ENCODE measurements around the gene LRATD1. TPM values are rescaled to one million over a fixed set of nuclear protein-coding genes. Genes with fewer than 3 reads are reported as not detected.
A peak's percentile ranks its signal among the peaks of the same experiment; 100 is the strongest.

The LRATD1 gene
- total RNA-seq = not detected

- Mint-ChIP-seq H3K27ac (peak within 1 kb of the TSS; percentile 1), H3K4me3 (no peak within 1 kb of the TSS), H3K27me3 (ENCODE audit: low read depth) (peaks cover 50% of the 10 kb centered on the region), H3K4me1 (ENCODE audit: low read depth) (no peaks in the 10 kb centered on the region), H3K9me3 (ENCODE audit: insufficient read depth) (no peaks in the 10 kb centered on the region), H3K36me3 (ENCODE audit: low read depth) (peaks cover 4% of the 10 kb centered on the region)
- no peak for ATAC-seq
- DNase-seq = no peak
- CTCF ChIA-PET = no interaction called here
- POLR2A ChIA-PET = no interaction called here
Observed at GRCh38 chr2:14632133-14632936, at the start of gene LRATD1. Gene LRATD1, plus strand, starts transcription at chr2:14632717. Its CDS starts 1,263 bp downstream, at chr2:14633980.

- POLR2A ChIA-PET = no interaction called here
- Mint-ChIP-seq H3K4me1 (ENCODE audit: low read depth) (no peaks in the 10 kb centered on the region), H3K9me3 (ENCODE audit: insufficient read depth) (no peaks in the 10 kb centered on the region), H3K27me3 (ENCODE audit: low read depth) (no peaks in the 10 kb centered on the region), H3K4me3 (no peak overlapping the region), H3K36me3 (ENCODE audit: low read depth) (no peaks in the 10 kb centered on the region), H3K27ac (no peak overlapping the region)
- DNase-seq (no peak), ATAC-seq (no peak)
- CTCF ChIA-PET = no interaction called here
Observed at GRCh38 chr2:14583059-14583458, 49.5 kb upstream of the LRATD1 start.

GRCh38 chr2:14583802-14584201 lies 48.7 kb upstream of the LRATD1 start:
- Mint-ChIP-seq H3K9me3 (ENCODE audit: insufficient read depth) (no peaks in the 10 kb centered on the region), H3K27ac (no peak overlapping the region), H3K4me1 (ENCODE audit: low read depth) (no peaks in the 10 kb centered on the region), H3K36me3 (ENCODE audit: low read depth) (no peaks in the 10 kb centered on the region), H3K27me3 (ENCODE audit: low read depth) (no peaks in the 10 kb centered on the region), H3K4me3 (no peak overlapping the region)
- CTCF ChIA-PET = no interaction called here
- DNase-seq (no peak), ATAC-seq (no peak)
- POLR2A ChIA-PET = no interaction called here

- no peaks in the 10 kb centered on the region for H3K36me3 Mint-ChIP-seq (ENCODE audit: low read depth)
- no peak for DNase-seq
- H3K27ac Mint-ChIP-seq = no peak overlapping the region
- POLR2A ChIA-PET = interaction anchor here (0.6 kb wide), 1 partner anchor 707 kb away, joined by 5 read pairs; no protein-coding TSS in a partner anchor
- ATAC-seq = no peak
- H3K4me1 Mint-ChIP-seq (ENCODE audit: low read depth) = no peaks in the 10 kb centered on the region
- H3K9me3 Mint-ChIP-seq (ENCODE audit: insufficient read depth) = no peaks in the 10 kb centered on the region
- CTCF ChIA-PET = no interaction called here
- no peak overlapping the region for H3K4me3 Mint-ChIP-seq
- no peaks in the 10 kb centered on the region for H3K27me3 Mint-ChIP-seq (ENCODE audit: low read depth)
Observed at GRCh38 chr2:14587119-14587518, 45.4 kb upstream of the LRATD1 start.

- Mint-ChIP-seq H3K4me3 (no peak overlapping the region), H3K27ac (no peak overlapping the region), H3K9me3 (ENCODE audit: insufficient read depth) (peaks cover 3% of the 10 kb centered on the region), H3K36me3 (ENCODE audit: low read depth) (no peaks in the 10 kb centered on the region), H3K27me3 (ENCODE audit: low read depth) (no peaks in the 10 kb centered on the region), H3K4me1 (ENCODE audit: low read depth) (no peaks in the 10 kb centered on the region)
- ChIA-PET POLR2A (no interaction called here), CTCF (no interaction called here)
- DNase-seq (no peak), ATAC-seq (no peak)
Observed at GRCh38 chr2:14601156-14601770, 31.3 kb upstream of the LRATD1 start.

GRCh38 chr2:14602309-14602708 lies 30.2 kb upstream of the LRATD1 start:
- no peak overlapping the region for H3K27ac Mint-ChIP-seq
- POLR2A ChIA-PET = no interaction called here
- H3K4me1 Mint-ChIP-seq (ENCODE audit: low read depth) = no peaks in the 10 kb centered on the region
- ATAC-seq (no peak), DNase-seq (no peak)
- H3K27me3 Mint-ChIP-seq (ENCODE audit: low read depth) = no peaks in the 10 kb centered on the region
- H3K36me3 Mint-ChIP-seq (ENCODE audit: low read depth) = no peaks in the 10 kb centered on the region
- CTCF ChIA-PET = no interaction called here
- no peak overlapping the region for H3K4me3 Mint-ChIP-seq
- H3K9me3 Mint-ChIP-seq (ENCODE audit: insufficient read depth) = peaks cover 3% of the 10 kb centered on the region

- ATAC-seq (no peak), DNase-seq (no peak)
- ChIA-PET CTCF (no interaction called here), POLR2A (no interaction called here)
- Mint-ChIP-seq H3K36me3 (ENCODE audit: low read depth) (no peaks in the 10 kb centered on the region), H3K27ac (no peak overlapping the region), H3K4me3 (no peak overlapping the region), H3K27me3 (ENCODE audit: low read depth) (no peaks in the 10 kb centered on the region), H3K4me1 (ENCODE audit: low read depth) (no peaks in the 10 kb centered on the region), H3K9me3 (ENCODE audit: insufficient read depth) (no peaks in the 10 kb centered on the region)
Observed at GRCh38 chr2:14603676-14604075, 28.8 kb upstream of the LRATD1 start.

GRCh38 chr2:14608245-14608644 lies 24.3 kb upstream of the LRATD1 start:
- DNase-seq (no peak), ATAC-seq (no peak)
- ChIA-PET POLR2A (no interaction called here), CTCF (no interaction called here)
- no peaks in the 10 kb centered on the region for H3K9me3 Mint-ChIP-seq (ENCODE audit: insufficient read depth)
- H3K36me3 Mint-ChIP-seq (ENCODE audit: low read depth) = no peaks in the 10 kb centered on the region
- no peak overlapping the region for H3K4me3 Mint-ChIP-seq
- no peaks in the 10 kb centered on the region for H3K4me1 Mint-ChIP-seq (ENCODE audit: low read depth)
- no peaks in the 10 kb centered on the region for H3K27me3 Mint-ChIP-seq (ENCODE audit: low read depth)
- H3K27ac Mint-ChIP-seq = no peak overlapping the region

- Mint-ChIP-seq H3K36me3 (ENCODE audit: low read depth) (no peaks in the 10 kb centered on the region), H3K4me1 (ENCODE audit: low read depth) (no peaks in the 10 kb centered on the region), H3K4me3 (no peak overlapping the region), H3K27ac (no peak overlapping the region), H3K9me3 (ENCODE audit: insufficient read depth) (no peaks in the 10 kb centered on the region), H3K27me3 (ENCODE audit: low read depth) (no peaks in the 10 kb centered on the region)
- ChIA-PET CTCF (no interaction called here), POLR2A (no interaction called here)
- ATAC-seq (no peak), DNase-seq (no peak)
Observed at GRCh38 chr2:14614017-14614416, 18.5 kb upstream of the LRATD1 start.

- no peak overlapping the region for H3K27ac Mint-ChIP-seq
- ATAC-seq (no peak), DNase-seq (no peak)
- POLR2A ChIA-PET = no interaction called here
- CTCF ChIA-PET = no interaction called here
- no peaks in the 10 kb centered on the region for H3K4me1 Mint-ChIP-seq (ENCODE audit: low read depth)
- H3K36me3 Mint-ChIP-seq (ENCODE audit: low read depth) = no peaks in the 10 kb centered on the region
- H3K27me3 Mint-ChIP-seq (ENCODE audit: low read depth) = no peaks in the 10 kb centered on the region
- H3K9me3 Mint-ChIP-seq (ENCODE audit: insufficient read depth) = no peaks in the 10 kb centered on the region
- H3K4me3 Mint-ChIP-seq = no peak overlapping the region
Observed at GRCh38 chr2:14615121-14615520, 17.4 kb upstream of the LRATD1 start.

- no peaks in the 10 kb centered on the region for H3K4me1 Mint-ChIP-seq (ENCODE audit: low read depth)
- ChIA-PET POLR2A (no interaction called here), CTCF (no interaction called here)
- H3K4me3 Mint-ChIP-seq = no peak overlapping the region
- no peaks in the 10 kb centered on the region for H3K27me3 Mint-ChIP-seq (ENCODE audit: low read depth)
- H3K27ac Mint-ChIP-seq = no peak overlapping the region
- DNase-seq (no peak), ATAC-seq (no peak)
- no peaks in the 10 kb centered on the region for H3K9me3 Mint-ChIP-seq (ENCODE audit: insufficient read depth)
- H3K36me3 Mint-ChIP-seq (ENCODE audit: low read depth) = no peaks in the 10 kb centered on the region
Observed at GRCh38 chr2:14615760-14616159, 16.8 kb upstream of the LRATD1 start.

GRCh38 chr2:14616342-14616741 lies 16.2 kb upstream of the LRATD1 start:
- Mint-ChIP-seq H3K4me1 (ENCODE audit: low read depth) (no peaks in the 10 kb centered on the region), H3K36me3 (ENCODE audit: low read depth) (no peaks in the 10 kb centered on the region), H3K27ac (no peak overlapping the region), H3K4me3 (no peak overlapping the region), H3K9me3 (ENCODE audit: insufficient read depth) (no peaks in the 10 kb centered on the region), H3K27me3 (ENCODE audit: low read depth) (no peaks in the 10 kb centered on the region)
- ChIA-PET POLR2A (no interaction called here), CTCF (no interaction called here)
- no peak for ATAC-seq
- no peak for DNase-seq

- ATAC-seq = no peak
- POLR2A ChIA-PET = no interaction called here
Observed at GRCh38 chr2:14616950-14617349, 15.6 kb upstream of the LRATD1 start.

More at GRCh38 chr2:14616950-14617349, 15.6 kb upstream of the LRATD1 start:
- Mint-ChIP-seq H3K9me3 (ENCODE audit: insufficient read depth) (no peaks in the 10 kb centered on the region), H3K27me3 (ENCODE audit: low read depth) (no peaks in the 10 kb centered on the region), H3K4me3 (no peak overlapping the region), H3K27ac (no peak overlapping the region), H3K4me1 (ENCODE audit: low read depth) (no peaks in the 10 kb centered on the region), H3K36me3 (ENCODE audit: low read depth) (no peaks in the 10 kb centered on the region)
- no peak for DNase-seq
- CTCF ChIA-PET = no interaction called here

Measured in activated CD8-positive, alpha-beta T cell treated with anti-CD3 and anti-CD28 coated beads, Interleukin-2, amount 10 ng/mL, durations not matched to agents 7 days and 5 days (primary cell).